Dedifferentiated amniotic fluid mesenchymal stem cell (primary cell): ENCODE data around the gene IL31.

Experiments
- DNase-seq: peaks from one replicate; pipeline ENCODE4 v3.0.0-alpha.2; 2016; ENCODE audit errors: extremely low spot score

Gene IL31

GRCh38 chr12:122158700-122159285 is 15.2 kb downstream of the IL31 start:
- DNase-seq = no peak

GRCh38 chr12:122155705-122156104 is 18.3 kb downstream of the IL31 start:
- no peak for DNase-seq

DNA sequence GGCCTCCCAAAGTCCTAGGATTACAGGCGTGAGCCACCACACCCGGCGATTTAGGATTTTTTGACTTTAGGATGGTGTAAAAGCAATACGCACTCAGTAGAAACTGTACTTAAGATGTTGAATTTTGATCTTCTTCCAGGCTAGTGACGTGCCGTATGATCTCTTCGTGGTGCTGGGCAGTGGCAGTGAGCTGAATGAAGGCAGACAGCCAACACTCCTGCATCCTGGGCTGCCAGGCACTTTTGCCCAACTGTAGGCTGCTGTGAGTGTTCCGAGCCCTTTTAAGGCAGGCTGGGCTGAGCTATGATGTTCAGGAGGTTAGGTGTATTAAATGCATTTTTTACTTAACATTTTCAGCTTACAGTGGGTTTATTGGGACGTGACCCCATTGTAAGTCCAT is 21.3 kb downstream of the IL31 start:
- DNase-seq = no peak

- no peak for DNase-seq
Measured at GRCh38 chr12:122150127-122150681, 23.8 kb downstream of the IL31 start.

- no peak for DNase-seq
Measured at GRCh38 chr12:122148657-122149056, 25.4 kb downstream of the IL31 start.

GRCh38 chr12:122147514-122148290 is 26.3 kb downstream of the IL31 start:
- no peak for DNase-seq

- DNase-seq = no peak
Measured at GRCh38 chr12:122145505-122146330, 28.3 kb downstream of the IL31 start.

DNA sequence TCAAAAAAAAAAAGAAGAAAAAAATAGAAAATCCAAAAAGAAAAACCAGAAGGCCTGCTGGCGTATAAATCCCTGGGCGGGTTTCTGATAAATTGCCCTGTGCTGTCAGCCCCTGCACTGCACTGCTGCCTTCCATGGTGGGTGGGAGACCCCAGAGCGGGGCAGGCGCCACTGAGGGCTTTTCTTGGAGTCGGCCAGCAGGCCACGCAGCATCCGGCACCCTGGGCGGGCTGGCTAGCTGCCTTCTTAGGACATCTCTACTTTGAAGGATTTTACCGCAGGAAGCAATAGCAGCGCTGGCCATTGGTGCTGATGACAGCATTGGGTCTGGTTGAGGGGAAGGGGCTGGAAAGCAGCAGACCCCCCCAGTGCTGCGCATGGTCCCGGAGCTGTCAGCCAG is 29.1 kb downstream of the IL31 start:
- DNase-seq = no peak

GRCh38 chr12:122142857-122143256 is 31.2 kb downstream of the IL31 start:
- DNase-seq = no peak

DNA sequence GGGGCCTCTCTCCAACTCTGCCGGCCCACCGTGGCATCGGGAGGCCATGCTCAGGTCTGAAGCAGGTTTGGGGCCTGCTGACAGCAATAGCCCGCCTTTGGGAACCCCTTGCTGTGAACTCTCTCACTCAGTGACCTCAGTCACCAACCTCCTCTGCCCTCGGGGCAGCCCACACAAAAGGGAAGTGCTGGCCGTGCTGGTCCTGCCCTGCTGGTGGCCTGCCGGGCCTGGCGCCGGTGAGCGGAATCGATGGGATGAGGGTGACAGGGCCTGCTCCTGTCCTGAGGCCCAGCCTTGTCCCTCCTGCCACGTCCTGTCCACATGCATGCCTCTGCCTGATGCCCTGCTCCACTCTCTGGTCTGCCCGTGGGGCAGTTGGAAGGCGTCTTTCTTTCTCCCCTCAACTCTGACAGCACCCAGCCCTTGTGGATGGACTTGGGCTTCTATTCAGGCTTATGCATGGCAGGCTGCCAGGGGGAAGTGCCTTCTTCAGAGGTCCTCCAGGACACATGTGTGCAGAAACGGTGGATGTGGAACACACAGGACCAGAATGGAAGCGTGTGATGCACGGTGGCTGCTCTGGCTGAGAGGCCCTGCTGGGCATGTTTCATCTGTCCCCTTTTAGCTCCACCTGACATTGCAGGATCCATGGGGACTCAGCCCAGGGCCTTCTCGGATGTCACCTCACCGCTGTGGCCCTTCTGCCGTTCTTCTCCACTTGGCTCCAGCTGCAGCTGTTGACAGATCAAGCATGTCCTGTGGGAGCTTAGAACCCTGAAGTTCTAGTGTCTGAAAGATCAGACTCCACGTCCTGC is 31.9 kb downstream of the IL31 start:
- DNase-seq = no peak

- no peak for DNase-seq
Measured at GRCh38 chr12:122140467-122141257, 33.4 kb downstream of the IL31 start.

DNA sequence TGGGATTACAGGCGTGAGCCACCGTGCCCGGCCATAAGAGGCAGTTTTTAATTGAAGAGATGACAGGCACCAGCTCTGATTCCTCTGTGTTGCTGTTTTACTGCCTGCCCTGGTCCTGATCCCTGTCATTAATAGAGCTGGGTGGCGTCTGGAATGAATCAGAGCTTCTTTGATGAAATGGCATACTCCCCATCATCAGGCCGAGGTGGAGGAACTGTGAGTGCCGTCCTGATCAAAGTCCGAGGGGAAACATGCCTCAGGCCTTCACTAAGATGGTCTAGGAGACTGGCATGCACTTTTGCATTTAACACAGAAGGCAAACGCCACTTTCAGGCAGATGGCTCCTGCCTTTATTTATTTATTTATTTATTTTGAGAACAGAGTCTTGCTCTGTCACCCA is 34.1 kb downstream of the IL31 start:
- DNase-seq = no peak

GRCh38 chr12:122139266-122139665 is 34.8 kb downstream of the IL31 start:
- DNase-seq = no peak

DNA sequence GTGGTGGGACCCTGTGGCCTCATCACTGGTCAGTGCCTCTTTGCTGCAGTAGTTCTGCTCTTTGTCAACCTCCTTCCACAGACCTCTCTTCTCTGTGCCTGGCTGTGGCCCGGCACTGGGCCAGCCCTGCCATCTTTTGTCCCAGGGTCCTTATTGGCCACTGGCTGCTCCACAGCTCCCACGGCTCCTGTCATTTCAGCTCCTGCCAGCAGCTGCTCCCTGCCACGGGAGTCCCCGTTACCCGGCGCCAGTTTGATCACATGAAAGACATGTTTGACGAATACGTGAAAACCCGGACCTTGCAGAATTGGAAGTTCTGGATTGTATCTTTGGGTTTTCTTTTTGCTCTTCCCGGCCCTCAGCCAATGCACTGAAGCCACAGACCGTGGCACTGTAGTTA is 35.4 kb downstream of the IL31 start:
- DNase-seq = no peak

- DNase-seq = no peak
Measured at GRCh38 chr12:122138181-122138580, 35.8 kb downstream of the IL31 start.

- DNase-seq = no peak
Measured at GRCh38 chr12:122137681-122138080, 36.3 kb downstream of the IL31 start.

DNA sequence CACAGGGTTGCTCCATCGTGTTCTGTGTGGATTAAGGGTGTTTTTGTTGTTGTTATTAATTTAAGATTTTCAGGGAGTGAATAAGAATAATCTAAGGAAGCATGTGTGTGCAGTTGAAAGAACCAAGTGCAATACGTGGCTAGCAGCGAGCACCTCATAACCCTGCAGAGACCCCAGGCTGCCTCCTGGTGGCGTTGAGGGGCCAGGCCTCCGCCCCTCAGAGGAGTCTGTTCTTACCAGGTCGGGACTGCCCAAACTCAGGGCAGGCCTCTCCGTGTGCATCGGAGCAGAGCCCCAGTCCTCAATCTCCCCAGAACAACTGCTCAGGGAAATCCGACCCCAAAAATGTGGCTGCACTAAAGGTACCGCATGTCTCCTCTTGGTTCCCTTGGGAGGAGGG is 36.8 kb downstream of the IL31 start:
- DNase-seq = no peak

DNA sequence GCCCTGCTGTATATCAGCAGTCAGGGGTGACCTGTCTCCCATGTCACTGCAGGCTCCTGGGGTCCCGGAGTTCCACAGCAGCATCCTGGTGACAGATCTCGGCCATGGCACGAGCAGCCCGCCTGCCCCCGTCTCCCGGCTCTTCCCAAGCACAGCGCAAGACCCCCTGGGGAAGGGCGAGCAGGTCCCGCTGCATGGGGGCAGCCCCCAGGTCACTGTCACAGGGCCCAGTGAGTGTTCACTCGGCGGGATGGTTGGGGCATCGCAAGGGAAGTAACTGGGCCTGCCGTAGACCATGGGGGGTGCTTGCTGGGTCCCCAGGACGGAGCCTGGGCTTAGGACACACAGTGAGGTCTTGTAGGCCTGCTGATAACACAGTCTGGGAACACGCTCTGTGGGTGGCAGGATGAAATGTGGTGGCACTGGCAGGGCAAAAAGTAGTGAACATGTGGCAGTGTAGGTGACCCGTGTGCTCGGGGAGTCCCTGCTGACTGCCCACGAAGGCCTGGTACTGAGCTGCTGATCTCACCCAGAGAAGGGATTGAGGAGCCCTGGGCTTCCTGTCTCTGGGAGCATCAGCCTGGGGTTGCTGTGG is 38.5 kb downstream of the IL31 start:
- DNase-seq = no peak

GRCh38 chr12:122133192-122133950 is 40.6 kb downstream of the IL31 start:
- DNase-seq = no peak

- no peak for DNase-seq
Measured at GRCh38 chr12:122130150-122130549, 43.9 kb downstream of the IL31 start.
